ENCODE data around the gene CYP27C1. TPM values are rescaled to one million over a fixed set of nuclear protein-coding genes. Genes with fewer than 3 reads are reported as not detected.

The CYP27C1 gene
- total RNA-seq, 1 donor from 2014 or later: not detected

- intact Hi-C loops (cut with micrococcal nuclease): no loop called here
- H3K27me3 Mint-ChIP-seq (ENCODE audit: insufficient read depth): peaks cover 4% of the 10 kb centered on the region
- H3K9me3 Mint-ChIP-seq: no peaks in the 10 kb centered on the region
- DNase-seq (ENCODE audit: low spot score): no peak
- H3K36me3 Mint-ChIP-seq (ENCODE audit: low read depth): no peaks in the 10 kb centered on the region
- no peak overlapping the region for H3K4me3 Mint-ChIP-seq
- H3K4me1 Mint-ChIP-seq (ENCODE audit: low read depth): no peaks in the 10 kb centered on the region
- H3K27ac Mint-ChIP-seq: no peak overlapping the region
Measured at GRCh38 chr2:127143841-127144782, 76.0 kb downstream of the CYP27C1 start.

- Mint-ChIP-seq H3K27ac (no peak overlapping the region), H3K27me3 (ENCODE audit: insufficient read depth) (peaks cover 9% of the 10 kb centered on the region), H3K9me3 (no peaks in the 10 kb centered on the region), H3K36me3 (ENCODE audit: low read depth) (no peaks in the 10 kb centered on the region), H3K4me1 (ENCODE audit: low read depth) (no peaks in the 10 kb centered on the region), H3K4me3 (no peak overlapping the region)
- no peak for DNase-seq (ENCODE audit: low spot score)
- intact Hi-C loops (cut with micrococcal nuclease): no loop called here
Measured at GRCh38 chr2:127142663-127143630, 77.2 kb downstream of the CYP27C1 start.

DNA sequence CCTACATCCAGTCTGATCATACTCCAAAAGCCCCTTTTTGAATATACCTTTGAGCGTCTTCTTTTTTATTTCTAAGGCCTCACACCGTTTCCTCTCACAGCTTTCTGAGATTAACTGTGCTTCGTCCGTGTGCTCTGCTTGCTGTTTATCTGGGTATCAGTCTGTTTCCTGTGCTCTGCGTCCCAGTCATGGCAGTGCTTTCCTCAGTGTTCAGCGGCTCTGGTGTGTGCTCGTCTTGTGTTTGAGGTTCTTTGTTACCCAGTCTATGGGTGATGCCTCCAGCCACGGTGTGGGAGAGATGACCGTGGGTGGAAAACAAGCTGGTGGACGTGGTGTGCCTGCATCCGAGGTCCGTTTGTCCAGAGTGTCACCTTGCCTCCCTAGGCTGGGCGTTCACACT, 79.6 kb downstream of the CYP27C1 start:
- Mint-ChIP-seq H3K27me3 (ENCODE audit: insufficient read depth) (peaks cover 9% of the 10 kb centered on the region), H3K4me3 (no peak overlapping the region), H3K27ac (no peak overlapping the region), H3K4me1 (ENCODE audit: low read depth) (no peaks in the 10 kb centered on the region), H3K36me3 (ENCODE audit: low read depth) (no peaks in the 10 kb centered on the region), H3K9me3 (no peaks in the 10 kb centered on the region)
- intact Hi-C loops (cut with micrococcal nuclease): no loop called here
- no peak for DNase-seq (ENCODE audit: low spot score)

DNA sequence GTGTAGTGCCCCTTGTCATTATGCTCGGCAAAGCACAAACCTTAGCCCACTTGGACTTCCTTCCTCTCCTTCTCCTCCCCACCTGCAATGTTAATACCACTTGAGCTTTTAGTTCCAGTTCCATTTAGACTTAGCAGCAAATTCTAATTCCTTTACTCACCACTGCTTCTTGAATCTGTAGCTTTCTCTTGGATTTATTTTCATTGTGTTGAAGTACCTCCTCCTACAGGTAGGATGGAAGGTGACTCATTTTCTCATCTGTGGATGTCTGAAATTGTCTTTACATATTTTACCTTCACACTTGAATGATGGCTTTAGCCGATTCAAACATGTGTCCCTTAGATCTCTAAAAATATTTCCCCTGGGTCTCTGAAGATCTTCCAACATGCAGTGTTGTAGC, 80.3 kb downstream of the CYP27C1 start:
- intact Hi-C loops (cut with micrococcal nuclease): no loop called here
- H3K36me3 Mint-ChIP-seq (ENCODE audit: low read depth): no peaks in the 10 kb centered on the region
- no peak for DNase-seq (ENCODE audit: low spot score)

GRCh38 chr2:127138281-127138680, 81.8 kb downstream of the CYP27C1 start:
- Mint-ChIP-seq H3K4me1 (ENCODE audit: low read depth) (no peaks in the 10 kb centered on the region), H3K9me3 (no peaks in the 10 kb centered on the region), H3K4me3 (no peak overlapping the region), H3K27me3 (ENCODE audit: insufficient read depth) (peaks cover 9% of the 10 kb centered on the region), H3K27ac (no peak overlapping the region), H3K36me3 (ENCODE audit: low read depth) (no peaks in the 10 kb centered on the region)
- no peak for DNase-seq (ENCODE audit: low spot score)
- intact Hi-C loops (cut with micrococcal nuclease): no loop called here

More for the DNA sequence above, 80.3 kb downstream of the CYP27C1 start:
- H3K4me3 Mint-ChIP-seq: no peak overlapping the region
- H3K27ac Mint-ChIP-seq: no peak overlapping the region
- H3K4me1 Mint-ChIP-seq (ENCODE audit: low read depth): no peaks in the 10 kb centered on the region
- no peaks in the 10 kb centered on the region for H3K9me3 Mint-ChIP-seq
- peaks cover 9% of the 10 kb centered on the region for H3K27me3 Mint-ChIP-seq (ENCODE audit: insufficient read depth)

DNA sequence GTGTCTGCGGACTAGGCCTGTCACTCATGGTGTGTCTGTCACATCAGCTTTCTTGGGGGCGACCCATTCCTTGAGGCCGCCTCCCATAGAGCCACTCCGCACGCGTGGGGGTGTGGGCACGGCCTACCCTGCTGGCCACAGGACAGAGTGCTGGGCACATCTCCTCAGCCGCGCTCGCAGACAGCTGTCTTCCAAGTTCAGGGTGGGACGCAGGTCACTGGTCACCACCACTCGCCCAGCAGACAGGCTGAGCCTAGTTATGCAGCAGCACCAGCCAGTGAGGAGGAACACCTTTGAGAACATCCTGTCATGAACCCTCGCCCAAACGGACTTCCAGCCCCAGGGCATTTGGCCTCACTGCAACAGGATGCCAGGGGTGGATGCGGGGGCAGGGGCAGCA, 82.4 kb downstream of the CYP27C1 start:
- no peak overlapping the region for H3K27ac Mint-ChIP-seq
- H3K27me3 Mint-ChIP-seq (ENCODE audit: insufficient read depth): peaks cover 9% of the 10 kb centered on the region
- H3K9me3 Mint-ChIP-seq: no peaks in the 10 kb centered on the region
- DNase-seq (ENCODE audit: low spot score): no peak
- no peaks in the 10 kb centered on the region for H3K4me1 Mint-ChIP-seq (ENCODE audit: low read depth)
- H3K36me3 Mint-ChIP-seq (ENCODE audit: low read depth): no peaks in the 10 kb centered on the region
- intact Hi-C loops (cut with micrococcal nuclease): no loop called here
- no peak overlapping the region for H3K4me3 Mint-ChIP-seq

- no peaks in the 10 kb centered on the region for H3K9me3 Mint-ChIP-seq
Measured at GRCh38 chr2:127137225-127137624, 82.9 kb downstream of the CYP27C1 start.

DNA sequence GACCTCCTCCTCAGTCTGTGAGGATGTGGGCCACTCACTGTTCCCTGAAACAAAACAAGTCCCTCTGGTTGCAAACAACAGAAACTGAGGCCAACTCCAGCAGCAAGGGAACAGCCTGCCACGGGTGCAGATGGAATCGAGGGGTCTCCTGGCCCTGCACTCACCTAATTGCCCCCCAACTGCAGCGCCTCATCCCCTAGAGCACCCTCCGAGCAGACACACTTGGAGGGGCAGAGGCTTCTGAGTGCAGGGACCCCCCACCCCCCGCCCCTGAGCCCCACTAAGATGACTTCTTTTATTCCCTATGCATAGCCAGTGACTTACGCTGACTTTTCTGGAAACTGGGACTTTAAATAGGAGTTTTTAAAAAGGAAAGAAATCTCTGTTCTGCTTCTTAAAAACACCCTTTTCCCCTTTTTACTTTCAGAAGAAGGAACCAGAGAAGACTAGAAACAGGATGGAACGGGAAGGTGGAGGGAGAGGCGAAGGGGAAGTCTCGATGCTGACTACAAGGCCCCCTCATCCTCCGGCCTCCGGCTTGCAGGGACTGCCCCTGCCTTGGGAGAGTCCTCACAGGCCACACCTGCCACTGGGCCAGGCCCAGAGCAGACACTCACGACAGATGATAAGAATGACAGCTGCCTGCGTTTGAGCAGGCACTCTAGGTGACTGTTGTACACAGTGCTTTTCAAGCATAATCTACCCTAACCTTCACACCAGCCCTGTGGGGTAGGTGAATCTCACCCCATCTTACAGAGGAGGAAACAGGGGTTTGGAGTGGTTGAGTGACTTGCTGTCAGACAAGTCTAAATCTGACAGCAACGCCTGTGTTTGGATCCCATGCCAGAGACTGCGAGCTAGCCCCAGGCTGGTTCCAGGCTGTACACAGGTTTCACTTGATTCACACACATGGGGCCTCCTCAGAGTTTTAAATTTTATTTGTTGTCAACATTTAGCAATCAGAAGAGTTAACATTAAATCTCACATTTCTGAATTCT, 85.0 kb downstream of the CYP27C1 start:
- no peaks in the 10 kb centered on the region for H3K9me3 Mint-ChIP-seq
- intact Hi-C loops (cut with micrococcal nuclease): no loop called here
- DNase-seq (ENCODE audit: low spot score): no peak

More at GRCh38 chr2:127137225-127137624, 82.9 kb downstream of the CYP27C1 start:
- H3K36me3 Mint-ChIP-seq (ENCODE audit: low read depth): no peaks in the 10 kb centered on the region
- intact Hi-C loops (cut with micrococcal nuclease): no loop called here
- H3K27me3 Mint-ChIP-seq (ENCODE audit: insufficient read depth): peaks cover 9% of the 10 kb centered on the region
- DNase-seq (ENCODE audit: low spot score): no peak
- H3K4me3 Mint-ChIP-seq: no peak overlapping the region
- H3K27ac Mint-ChIP-seq: no peak overlapping the region
- no peaks in the 10 kb centered on the region for H3K4me1 Mint-ChIP-seq (ENCODE audit: low read depth)

GRCh38 chr2:127134235-127134634, 85.9 kb downstream of the CYP27C1 start:
- intact Hi-C loops (cut with micrococcal nuclease): no loop called here
- Mint-ChIP-seq H3K9me3 (no peaks in the 10 kb centered on the region), H3K4me1 (ENCODE audit: low read depth) (no peaks in the 10 kb centered on the region)

More for the DNA sequence above, 85.0 kb downstream of the CYP27C1 start:
- Mint-ChIP-seq H3K27ac (no peak overlapping the region), H3K4me1 (ENCODE audit: low read depth) (no peaks in the 10 kb centered on the region), H3K36me3 (ENCODE audit: low read depth) (no peaks in the 10 kb centered on the region), H3K27me3 (ENCODE audit: insufficient read depth) (peaks cover 8% of the 10 kb centered on the region), H3K4me3 (no peak overlapping the region)

More at GRCh38 chr2:127134235-127134634, 85.9 kb downstream of the CYP27C1 start:
- Mint-ChIP-seq H3K27ac (no peak overlapping the region), H3K27me3 (ENCODE audit: insufficient read depth) (peaks cover 8% of the 10 kb centered on the region), H3K36me3 (ENCODE audit: low read depth) (no peaks in the 10 kb centered on the region), H3K4me3 (no peak overlapping the region)
- DNase-seq (ENCODE audit: low spot score): no peak

Other genes with a start within 250 kb of the CYP27C1 start
- gene BIN1, start 113.1 kb downstream of the CYP27C1 start, total RNA-seq: 38.4 and 41.9 TPM in 2 replicates
- 63.1 and 65.5 TPM in 2 replicates for gene ERCC3, start 73.8 kb upstream of the CYP27C1 start, total RNA-seq
- 64.1 and 66.1 TPM in 2 replicates for gene MAP3K2, start 167.7 kb upstream of the CYP27C1 start, total RNA-seq
- gene PROC, start 198.1 kb upstream of the CYP27C1 start, total RNA-seq: 0.29 TPM in 2 replicates